GM12801 (cell line): ENCODE measurements around the gene ELOVL4.

ENCODE experiments used
- TF ChIP-seq, protein P1 (sequence below): IDR thresholded peaks from one replicate; pipeline ENCODE4 v1.5.1; 2011; ENCODE audit warnings: control low read depth; ENCODE audit not compliant: insufficient read length; ENCODE audit errors: extremely low read depth

Gene ELOVL4

GRCh38 chr6:79947191-79948186 lies at the start of gene ELOVL4:
TSS of gene ELOVL4 (minus strand) at chr6:79947553. CDS start at chr6:79947279, 274 bp downstream.
- TF ChIP-seq, protein P1, sequence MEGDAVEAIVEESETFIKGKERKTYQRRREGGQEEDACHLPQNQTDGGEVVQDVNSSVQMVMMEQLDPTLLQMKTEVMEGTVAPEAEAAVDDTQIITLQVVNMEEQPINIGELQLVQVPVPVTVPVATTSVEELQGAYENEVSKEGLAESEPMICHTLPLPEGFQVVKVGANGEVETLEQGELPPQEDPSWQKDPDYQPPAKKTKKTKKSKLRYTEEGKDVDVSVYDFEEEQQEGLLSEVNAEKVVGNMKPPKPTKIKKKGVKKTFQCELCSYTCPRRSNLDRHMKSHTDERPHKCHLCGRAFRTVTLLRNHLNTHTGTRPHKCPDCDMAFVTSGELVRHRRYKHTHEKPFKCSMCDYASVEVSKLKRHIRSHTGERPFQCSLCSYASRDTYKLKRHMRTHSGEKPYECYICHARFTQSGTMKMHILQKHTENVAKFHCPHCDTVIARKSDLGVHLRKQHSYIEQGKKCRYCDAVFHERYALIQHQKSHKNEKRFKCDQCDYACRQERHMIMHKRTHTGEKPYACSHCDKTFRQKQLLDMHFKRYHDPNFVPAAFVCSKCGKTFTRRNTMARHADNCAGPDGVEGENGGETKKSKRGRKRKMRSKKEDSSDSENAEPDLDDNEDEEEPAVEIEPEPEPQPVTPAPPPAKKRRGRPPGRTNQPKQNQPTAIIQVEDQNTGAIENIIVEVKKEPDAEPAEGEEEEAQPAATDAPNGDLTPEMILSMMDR: no peak

- TF ChIP-seq, protein P1: no peak
Observed at GRCh38 chr6:79993911-79994309, 46.6 kb upstream of the ELOVL4 start.

DNA sequence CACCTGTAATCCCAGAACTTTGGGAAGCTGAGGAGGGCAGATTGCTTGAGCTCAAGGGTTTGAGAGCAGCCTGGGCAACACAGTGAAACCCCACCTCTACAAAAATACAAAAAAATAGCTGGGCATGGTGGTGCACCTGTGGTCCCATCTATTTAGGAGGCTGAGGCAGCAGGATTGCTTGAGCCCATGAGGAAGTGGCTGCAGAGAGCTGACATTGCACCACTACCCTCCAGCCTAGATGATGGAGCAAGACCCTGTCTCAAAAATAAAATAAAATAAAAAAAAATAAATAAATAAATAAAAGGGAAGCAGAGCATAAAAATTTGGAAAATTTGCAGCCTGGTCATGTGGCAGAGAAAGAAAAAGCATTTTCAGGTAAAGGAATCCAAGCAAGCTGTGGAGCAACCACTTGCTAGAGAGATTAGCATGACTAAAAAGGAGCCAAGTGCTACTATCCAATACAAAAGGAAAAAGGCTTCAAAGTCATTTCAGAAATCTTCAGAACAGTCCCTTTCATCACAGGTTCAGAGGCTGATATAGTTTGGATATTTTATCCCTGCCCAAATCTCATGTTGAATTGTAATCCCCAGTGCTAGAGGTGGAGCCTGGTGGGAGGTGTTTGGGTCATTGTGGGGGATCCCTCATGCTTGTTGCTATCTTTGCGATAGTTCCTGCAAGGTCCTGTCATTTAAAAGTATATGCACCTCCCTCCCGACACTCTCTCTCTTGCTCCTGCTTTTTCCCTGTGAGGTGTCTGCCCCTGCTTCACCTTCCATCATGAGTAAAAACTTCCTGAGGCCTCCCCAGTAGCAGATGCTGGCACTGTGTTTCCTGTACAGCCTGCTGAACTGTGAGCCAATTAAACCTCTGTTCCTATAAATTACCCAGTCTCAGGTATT lies 45.9 kb upstream of the ELOVL4 start:
- TF ChIP-seq, protein P1: no peak

GRCh38 chr6:79989641-79990040 lies 42.3 kb upstream of the ELOVL4 start:
- TF ChIP-seq, protein P1: no peak

- TF ChIP-seq, protein P1: no peak
Observed at GRCh38 chr6:79985128-79985527, 37.8 kb upstream of the ELOVL4 start.

GRCh38 chr6:79984261-79984660 lies 36.9 kb upstream of the ELOVL4 start:
- TF ChIP-seq, protein P1: no peak

- TF ChIP-seq, protein P1: no peak
Observed at GRCh38 chr6:79981652-79982051, 34.3 kb upstream of the ELOVL4 start.
